IMR-90 (cell line): Measurements from ENCODE around the gene MRPL1. TPM values are rescaled to one million over a fixed set of nuclear protein-coding genes. Genes with fewer than 3 reads are reported as not detected.

Source experiments
- ATAC-seq: fragments of 200-7000 bp; cut with Tn5 transposase; 2 replicates; pipeline ENCODE4 v1.9.1; 2020; ENCODE audit warnings: low read depth, mild to moderate bottlenecking, moderate library complexity
- BruUV-seq: library from RNA; stranded (reverse); fragments of 400-500 nt; replicated peaks from 2 replicates; lab custom pipeline; 2021; lab: Mats Ljungman, UMichigan
- CTCF ChIA-PET: fragments of 300-600 bp; formaldehyde crosslinking; extraction: SDS; loops from one replicate; lab custom pipeline; 2021; ENCODE audit warnings: antibody characterized with exemption; lab: Yijun Ruan, JAX
- POLR2A ChIA-PET: fragments of 300-600 bp; sonication (Branson Sonifier 250); formaldehyde crosslinking; loops from one replicate; lab custom pipeline; 2022; ENCODE audit warnings: antibody characterized with exemption; ENCODE audit not compliant: unreplicated experiment; lab: Charles Lee
- DNase-seq: peaks from one replicate; pipeline ENCODE4 v3.0.0; 2013
- H2AFZ ChIP-seq: replicated peaks from 2 replicates; pipeline ENCODE3; 2013; ENCODE audit warnings: low read length, mild to moderate bottlenecking; ENCODE audit not compliant: poor library complexity
- H2AK5ac ChIP-seq: 2 replicates; pipeline ENCODE4 v1.6.1; 2013; ENCODE audit warnings: low read depth, low read length, inconsistent platforms
- H2AK9ac ChIP-seq: replicated peaks from 2 replicates; pipeline ENCODE3; 2013; ENCODE audit warnings: mild to moderate bottlenecking, low read depth, low read length, moderate library complexity; ENCODE audit not compliant: poor library complexity
- H2BK120ac ChIP-seq: 2 replicates; pipeline ENCODE4 v1.6.1; 2013; ENCODE audit warnings: low read depth, low read length, inconsistent platforms
- H2BK15ac ChIP-seq: 3 replicates; pipeline ENCODE4 v1.6.1; 2013; ENCODE audit warnings: low read depth, low read length, inconsistent platforms
- H2BK20ac ChIP-seq: 2 replicates; pipeline ENCODE4 v1.6.1; 2013; ENCODE audit warnings: low read depth, mild to moderate bottlenecking, inconsistent platforms, low read length, moderate library complexity
- H2BK5ac ChIP-seq: 2 replicates; pipeline ENCODE4 v1.6.1; 2013; ENCODE audit warnings: mild to moderate bottlenecking, low read depth, low read length, inconsistent platforms; ENCODE audit not compliant: poor library complexity, severe bottlenecking
- H3K14ac ChIP-seq: replicated peaks from 2 replicates; pipeline ENCODE4 v1.6.1; 2013; ENCODE audit warnings: low read depth, low read length, inconsistent platforms
- H3K18ac ChIP-seq: 2 replicates; pipeline ENCODE4 v1.6.1; 2013; ENCODE audit warnings: low read depth, low read length, control low read depth
- H3K23ac ChIP-seq: 2 replicates; pipeline ENCODE4 v1.6.1; 2013; ENCODE audit warnings: low read depth, low read length, inconsistent platforms
- H3K27ac ChIP-seq: 2 replicates; pipeline ENCODE4 v1.5.1; 2013; ENCODE audit warnings: mild to moderate bottlenecking, control low read depth, low read length; ENCODE audit not compliant: insufficient read depth
- H3K27me3 ChIP-seq: 2 replicates; pipeline ENCODE4 v1.6.1; 2013; ENCODE audit warnings: low read length; ENCODE audit not compliant: control insufficient read depth, insufficient read depth
- H3K36me3 ChIP-seq: 2 replicates; pipeline ENCODE4 v1.6.1; 2013; ENCODE audit warnings: low read length, mixed read lengths; ENCODE audit not compliant: control insufficient read depth, insufficient read depth
- H3K4ac ChIP-seq: 2 replicates; pipeline ENCODE4 v1.6.1; 2013; ENCODE audit warnings: low read depth, low read length, inconsistent platforms
- H3K4me1 ChIP-seq: 2 replicates; pipeline ENCODE4 v1.6.1; 2013; ENCODE audit warnings: low read length, mixed read lengths; ENCODE audit not compliant: control insufficient read depth, insufficient read depth
- H3K4me2 ChIP-seq: 2 replicates; pipeline ENCODE4 v1.6.1; 2013; ENCODE audit warnings: low read depth, mild to moderate bottlenecking, control low read depth, low read length, moderate library complexity
- H3K4me3 ChIP-seq: 2 replicates; pipeline ENCODE4 v1.5.1; 2013; ENCODE audit warnings: low read depth, mild to moderate bottlenecking, control low read depth, low read length, moderate library complexity; ENCODE audit not compliant: insufficient read depth
- H3K56ac ChIP-seq: 2 replicates; pipeline ENCODE4 v1.6.1; 2013; ENCODE audit warnings: low read length, inconsistent platforms; ENCODE audit not compliant: insufficient read depth; ENCODE audit errors: extremely low read depth
- H3K79me1 ChIP-seq, 2 experiments: 2 replicates each; pipeline ENCODE4 v1.6.1; 2013; ENCODE audit warnings: low read length in 2 of 2, inconsistent platforms in 1 of 2, low read depth in 1 of 2
- H3K9ac ChIP-seq: 2 replicates; pipeline ENCODE4 v1.6.1; 2013; ENCODE audit warnings: low read depth, low read length, control low read depth
- H3K9me1 ChIP-seq: 2 replicates; pipeline ENCODE4 v1.6.1; 2013; ENCODE audit warnings: low read length, inconsistent platforms; ENCODE audit not compliant: insufficient read depth
- H3K9me3 ChIP-seq: 2 replicates; pipeline ENCODE4 v1.6.1; 2013; ENCODE audit warnings: low read length; ENCODE audit not compliant: control insufficient read depth, insufficient read depth
- H4K20me1 ChIP-seq: 2 replicates; pipeline ENCODE4 v1.6.1; 2013; ENCODE audit warnings: low read length, inconsistent platforms; ENCODE audit not compliant: insufficient read depth
- H4K5ac ChIP-seq: 2 replicates; pipeline ENCODE4 v1.6.1; 2013; ENCODE audit warnings: mild to moderate bottlenecking, low read depth, low read length, control low read depth
- H4K8ac ChIP-seq, 2 experiments: 2 replicates each; pipeline ENCODE4 v1.6.1; 2013; ENCODE audit warnings: low read depth in 2 of 2, low read length in 2 of 2, control low read depth in 1 of 2, inconsistent platforms in 1 of 2
- H4K91ac ChIP-seq: 2 replicates; pipeline ENCODE4 v1.6.1; 2013; ENCODE audit warnings: low read depth, low read length, inconsistent platforms; ENCODE audit not compliant: insufficient read depth
- BHLHE40 ChIP-seq: fragments of 150-350 bp; IDR thresholded peaks from 2 replicates; pipeline ENCODE4 v1.6.1; 2016; ENCODE audit warnings: mild to moderate bottlenecking, low read depth, low read length
- CEBPB ChIP-seq: IDR thresholded peaks from 2 replicates; pipeline ENCODE4 v1.6.1; 2012; ENCODE audit warnings: low read depth, low read length, improper control_type of control experiment
- CHD1 ChIP-seq: IDR thresholded peaks from 2 replicates; pipeline ENCODE4 v1.6.1; 2012; ENCODE audit warnings: low read depth, low read length, improper control_type of control experiment
- CTCF ChIP-seq: conservative IDR thresholded peaks from 2 replicates; pipeline ENCODE4 v1.5.1; 2012; ENCODE audit warnings: mild to moderate bottlenecking, low read depth, low read length, improper control_type of control experiment
- ELK1 ChIP-seq: fragments of 150-350 bp; IDR thresholded peaks from 2 replicates; pipeline ENCODE4 v1.6.1; 2016; ENCODE audit warnings: low read depth, mild to moderate bottlenecking, low read length, moderate library complexity, borderline replicate concordance
- FOS ChIP-seq: fragments of 150-350 bp; IDR thresholded peaks from 2 replicates; pipeline ENCODE4 v1.6.1; 2016; ENCODE audit warnings: low read depth, low read length
- MAFK ChIP-seq: IDR thresholded peaks from 2 replicates; pipeline ENCODE4 v1.6.1; 2012; ENCODE audit warnings: low read depth, low read length, improper control_type of control experiment
- MAZ ChIP-seq: IDR thresholded peaks from 2 replicates; pipeline ENCODE4 v1.6.1; 2012; ENCODE audit warnings: low read depth, mild to moderate bottlenecking, low read length, improper control_type of control experiment, moderate library complexity, borderline replicate concordance
- MXI1 ChIP-seq: IDR thresholded peaks from 2 replicates; pipeline ENCODE4 v1.6.1; 2012; ENCODE audit warnings: low read depth, mild to moderate bottlenecking, low read length, moderate library complexity, borderline replicate concordance
- NFE2L2 ChIP-seq: fragments of 150-350 bp; IDR thresholded peaks from 2 replicates; pipeline ENCODE4 v1.6.1; 2016; ENCODE audit warnings: low read depth, mild to moderate bottlenecking, low read length
- POLR2A ChIP-seq: IDR thresholded peaks from 2 replicates; pipeline ENCODE4 v1.6.1; 2012; ENCODE audit warnings: mild to moderate bottlenecking, low read depth, low read length
- RAD21 ChIP-seq: IDR thresholded peaks from 2 replicates; pipeline ENCODE4 v1.6.1; 2012; ENCODE audit warnings: low read length, improper control_type of control experiment
- RCOR1 ChIP-seq: IDR thresholded peaks from 2 replicates; pipeline ENCODE4 v1.6.1; 2012; ENCODE audit warnings: mild to moderate bottlenecking, low read length, improper control_type of control experiment; ENCODE audit not compliant: insufficient replicate concordance
- RFX5 ChIP-seq: IDR thresholded peaks from 2 replicates; pipeline ENCODE4 v1.8.0; 2012; ENCODE audit warnings: low read depth, mild to moderate bottlenecking, low read length, moderate library complexity
- SMC3 ChIP-seq: fragments of 150-350 bp; IDR thresholded peaks from 2 replicates; pipeline ENCODE4 v1.6.1; 2016; ENCODE audit warnings: low read depth, mild to moderate bottlenecking, antibody characterized with exemption, low read length, moderate library complexity
- USF2 ChIP-seq: fragments of 150-350 bp; IDR thresholded peaks from 2 replicates; pipeline ENCODE4 v1.6.1; 2017; ENCODE audit warnings: mild to moderate bottlenecking, antibody characterized with exemption, low read length, low read depth
- WGBS, 2 experiments: methylation state at CpG; one replicate each; pipeline versions ENCODE4 v1.1.5 to v1.1.7; 2013; ENCODE audit warnings: missing lambda C conversion rate in 2 of 2; ENCODE audit not compliant: insufficient read length in 1 of 2; ENCODE audit errors: extremely low coverage in 2 of 2; 5-methylcytosine and 5-hydroxymethylcytosine counted together
- dilution Hi-C: fragments of 300-500 bp; cut with HindIII; formaldehyde crosslinking; loops from one replicate; pipeline ENCODE4 v1.14.3; 2018; ENCODE audit warnings: low sequenced_read_pairs; ENCODE audit not compliant: unreplicated experiment
- in situ Hi-C: fragments of 300-500 bp; cut with MboI; formaldehyde crosslinking; loops from 3 replicates; pipeline ENCODE4 v1.14.3; 2019; ENCODE audit warnings: low sequenced_read_pairs, inconsistent platforms, mixed read lengths
- intact Hi-C: fragments of 100-400 bp; cut with micrococcal nuclease; formaldehyde crosslinking; loops from 2 replicates; pipeline ENCODE4 v1.10.0; 2022
- polyA plus RNA-seq, 3 experiments: library from polyadenylated mRNA; depleted of rRNA; stranded (reverse); fragments of >200 nt; gene quantifications; 2 replicates each; pipeline ENCODE4 v1.2.3, GENCODE V29; 2012; ENCODE audit warnings: low replicate concordance in 1 of 3
- total RNA-seq: library from RNA; depleted of rRNA; stranded (reverse); fragments of >200 nt; gene quantifications from 2 replicates; pipeline ENCODE4 v1.2.3, GENCODE V29; 2012

Gene MRPL1
- total and polyA plus RNA-seq, 2 of the 4 experiments (the other 2 are of a cell fraction), result 13.4 to 22.5 TPM

- BruUV-seq, result no TSS peak
- H3K23ac ChIP-seq, result no peak overlapping the region
- ChIA-PET POLR2A (no interaction called here), CTCF (interaction anchor here (0.7 kb wide), 2 partner anchors 9 to 58 kb away, joined by 3 read pairs; partner anchors contain the start of gene MRPL1)
- no peaks in the 10 kb centered on the region for H3K27me3 ChIP-seq
- no peaks in the 10 kb centered on the region for H4K20me1 ChIP-seq
- no peak overlapping the region for H2AK9ac ChIP-seq
- H3K9me1 ChIP-seq, result no peaks in the 10 kb centered on the region; the same call in none of the 2 replicates
- ATAC-seq (no peak), DNase-seq (no peak)
- H4K5ac ChIP-seq, result peak overlapping the region; percentile 93
- peak overlapping the region; percentile 60; the same call in 2 of the 3 replicates for H2BK15ac ChIP-seq
- no CpG with 5 or more reads among the region's 3 CpGs for WGBS, 2 experiments
- no peak for TF ChIP-seq CEBPB
- no peak for TF ChIP-seq MAFK
- TF ChIP-seq RAD21, result no peak
- TF ChIP-seq RFX5, result no peak
- no peak for TF ChIP-seq SMC3
- no peak for TF ChIP-seq FOS
- TF ChIP-seq MXI1, result no peak
- no peak for TF ChIP-seq CHD1
- TF ChIP-seq CTCF, result no peak
- no peak for TF ChIP-seq ELK1
- no peak for TF ChIP-seq USF2
- TF ChIP-seq POLR2A, result no peak
- TF ChIP-seq RCOR1, result no peak
- no peak for TF ChIP-seq NFE2L2
- TF ChIP-seq BHLHE40, result no peak
- TF ChIP-seq MAZ, result no peak
- no peak overlapping the region for H2AFZ ChIP-seq
- no peak overlapping the region for H3K27ac ChIP-seq
- no peaks in the 10 kb centered on the region; the same call in 1 of the 2 replicates for H3K36me3 ChIP-seq
- intact Hi-C loops (loop anchor here (5.0 kb wide), 1 partner anchor 58 kb away; the partner anchor contains the start of gene MRPL1), dilution Hi-C loops (no loop called here), in situ Hi-C loops (no loop called here)
- peak overlapping the region; percentile 58 to 60; a peak in 3 of 4 replicates for H4K8ac ChIP-seq
- H3K4me3 ChIP-seq, result no peak overlapping the region
- peak overlapping the region; percentile 75 for H3K4ac ChIP-seq
- no peak overlapping the region for H3K4me2 ChIP-seq
- H2BK20ac ChIP-seq, result peak overlapping the region; percentile 83
- H3K79me1 ChIP-seq, result peaks cover 2 to 14% of the 10 kb centered on the region in 2 experiments; a peak in 1 of 4 replicates
- H3K56ac ChIP-seq, result 0 out of 2 replicates have a peak overlapping the region, but pooled peaks have one; percentile 10
- H3K4me1 ChIP-seq, result peaks cover 14% of the 10 kb centered on the region
- peak overlapping the region; percentile 74 for H2AK5ac ChIP-seq
- peak overlapping the region; percentile 68; the same call in 1 of the 2 replicates for H3K14ac ChIP-seq
- peak overlapping the region; percentile 89; the same call in 1 of the 2 replicates for H3K18ac ChIP-seq
- H3K9me3 ChIP-seq, result 0 out of 2 replicates have a peak, but pooled peaks cover 2% of the 10 kb centered on the region
- peak overlapping the region; percentile 74 for H2BK120ac ChIP-seq
- H3K9ac ChIP-seq, result no peak overlapping the region
- peak overlapping the region; percentile 93 for H2BK5ac ChIP-seq
- H4K91ac ChIP-seq, result peak overlapping the region; percentile 74
Observed at GRCh38 chr4:77920371-77920770, 57.7 kb downstream of the MRPL1 start.
